GM12878 (cell line): Measurements from ENCODE around the gene PRRT1B. TPM values are rescaled to one million over a fixed set of nuclear protein-coding genes. Genes with fewer than 3 reads are reported as not detected.
A peak's percentile ranks its signal among the peaks of the same experiment; 100 is the strongest.

Source experiments
- ATAC-seq: fragments of 200-7000 bp; cut with Tn5 transposase; 3 replicates; pipeline ENCODE4 v1.9.1; 2020; ENCODE audit warnings: mild to moderate bottlenecking, moderate library complexity
- Bru-seq: library from RNA; stranded (reverse); fragments of 400-500 nt; gene quantifications from one replicate; lab custom pipeline; 2021; lab: Mats Ljungman, UMichigan
- BruChase-seq, 2 experiments: library from RNA; stranded (reverse); fragments of 400-500 nt; gene quantifications; one replicate each; lab custom pipeline; 2021; lab: Mats Ljungman, UMichigan
- BruUV-seq: library from RNA; stranded (reverse); fragments of 400-500 nt; replicated peaks from 2 replicates; lab custom pipeline; 2021; lab: Mats Ljungman, UMichigan
- CTCF ChIA-PET: fragments of 300-600 bp; sonication (Branson Sonifier 250); formaldehyde crosslinking; extraction: SDS; loops from one replicate; lab custom pipeline; 2021; ENCODE audit warnings: inconsistent platforms; lab: Yijun Ruan, JAX
- POLR2A ChIA-PET: fragments of 350-600 bp; formaldehyde crosslinking; extraction: SDS; loops from one replicate; lab custom pipeline; 2021; ENCODE audit warnings: inconsistent platforms; lab: Charles Lee
- RAD21 ChIA-PET: fragments of 300-600 bp; sonication (Branson Sonifier 250); formaldehyde crosslinking; loops from one replicate; lab custom pipeline; 2023; ENCODE audit warnings: antibody characterized with exemption; ENCODE audit not compliant: unreplicated experiment; lab: Charles Lee
- SMC1A ChIA-PET: fragments of 300-600 bp; sonication (Branson Sonifier 250); formaldehyde crosslinking; loops from one replicate; lab custom pipeline; 2023; ENCODE audit not compliant: unreplicated experiment, uncharacterized antibody; lab: Charles Lee
- DNase-seq: peaks from one replicate; pipeline ENCODE4 v3.0.0-alpha.2; 2011; ENCODE audit warnings: low read depth, low spot score
- FAIRE-seq: peaks from 3 replicates; lab custom pipeline; 2011; peaks lifted over from hg19 to GRCh38; lab: Jason Lieb, UNC
- H2AFZ ChIP-seq: 2 replicates; pipeline ENCODE4 v1.6.0; 2011; ENCODE audit warnings: low read depth, low read length, control low read depth; ENCODE audit not compliant: control insufficient read depth
- H3K27ac ChIP-seq: 2 replicates; pipeline ENCODE4 v1.5.1; 2011; ENCODE audit warnings: control low read depth; ENCODE audit not compliant: control insufficient read depth, insufficient read depth
- H3K27me3 ChIP-seq, 2 experiments: replicated peaks in 1 of 2; 2 replicates each; pipeline versions ENCODE4 v1.6.0 to v1.6.1; 2011; ENCODE audit warnings: low read length in 1 of 2; ENCODE audit not compliant: control insufficient read depth in 2 of 2, insufficient read depth in 2 of 2
- H3K36me3 ChIP-seq, 2 experiments: 2 replicates each; pipeline ENCODE4 v1.5.1; 2011; ENCODE audit warnings: low read length in 1 of 2; ENCODE audit not compliant: control insufficient read depth in 2 of 2, insufficient read depth in 2 of 2
- H3K4me1 ChIP-seq: 2 replicates; pipeline ENCODE4 v1.6.1; 2011; ENCODE audit warnings: mild to moderate bottlenecking, low read length, moderate library complexity, mixed read lengths; ENCODE audit not compliant: control insufficient read depth, insufficient read depth
- H3K4me2 ChIP-seq: 2 replicates; pipeline ENCODE4 v1.6.0; 2011; ENCODE audit warnings: control low read depth; ENCODE audit not compliant: control insufficient read depth, insufficient read depth
- H3K4me3 ChIP-seq: fragments of 200-600 bp; sonication (generic); 2 replicates; pipeline ENCODE4 v1.5.1; 2016
- H3K79me2 ChIP-seq: 2 replicates; pipeline ENCODE4 v1.6.0; 2011; ENCODE audit warnings: low read length; ENCODE audit not compliant: control insufficient read depth, insufficient read depth
- H3K9ac ChIP-seq: 2 replicates; pipeline ENCODE4 v1.8.0; 2011; ENCODE audit warnings: low read length, control low read depth, mixed read lengths; ENCODE audit not compliant: control insufficient read depth, insufficient read depth
- H3K9me3 ChIP-seq: replicated peaks from 3 replicates; pipeline ENCODE4 v1.5.1; 2011; ENCODE audit warnings: mild to moderate bottlenecking, low read length; ENCODE audit not compliant: control insufficient read depth, insufficient read depth
- H4K20me1 ChIP-seq: 2 replicates; pipeline ENCODE4 v1.6.0; 2011; ENCODE audit not compliant: control insufficient read depth, insufficient read depth
- ATF2 ChIP-seq: IDR thresholded peaks from 2 replicates; pipeline ENCODE4 v1.6.1; 2012; ENCODE audit warnings: low read length, inconsistent platforms
- CBX5 ChIP-seq: sonication (generic); IDR thresholded peaks from 2 replicates; pipeline ENCODE4 v1.6.1; 2016; ENCODE audit warnings: low read depth, moderate library complexity, mild to moderate bottlenecking, inconsistent platforms
- CEBPB ChIP-seq, 2 experiments: fragments of 150-350 bp in 1 of 2; IDR thresholded peaks; 2 replicates each; pipeline ENCODE4 v1.6.1; 2012 to 2014; ENCODE audit warnings: low read depth in 2 of 2, low read length in 2 of 2, borderline replicate concordance in 1 of 2, inconsistent platforms in 1 of 2
- CHD1 ChIP-seq: IDR thresholded peaks from 2 replicates; pipeline ENCODE4 v1.6.1; 2012; ENCODE audit warnings: low read depth, low read length, improper control_type of control experiment
- ETV6 ChIP-seq, 2 experiments: fragments of 450-650 bp in 1 of 2; IDR thresholded peaks in 1 of 2; conservative IDR thresholded peaks in 1 of 2; 2 replicates each; pipeline ENCODE4 v1.6.1; 2014; ENCODE audit warnings: antibody characterized with exemption in 1 of 2, borderline replicate concordance in 1 of 2, low read depth in 1 of 2, mild to moderate bottlenecking in 1 of 2, moderate library complexity in 1 of 2
- FOXM1 ChIP-seq: IDR thresholded peaks from 2 replicates; pipeline ENCODE4 v1.6.1; 2012; ENCODE audit warnings: low read depth, mild to moderate bottlenecking, inconsistent platforms, low read length, moderate library complexity
- HDGF ChIP-seq: fragments of 450-650 bp; IDR thresholded peaks from 2 replicates; pipeline ENCODE4 v1.6.1; 2016; ENCODE audit warnings: antibody characterized with exemption
- KAT2A ChIP-seq: conservative IDR thresholded peaks from 2 replicates; pipeline ENCODE4 v1.6.1; 2011; ENCODE audit warnings: low read depth, low read length; ENCODE audit not compliant: control insufficient read depth
- NFXL1 ChIP-seq: fragments of 450-650 bp; IDR thresholded peaks from 2 replicates; pipeline ENCODE4 v1.6.1; 2017; ENCODE audit warnings: antibody characterized with exemption, mild to moderate bottlenecking, borderline replicate concordance
- RB1 ChIP-seq: fragments of 450-650 bp; formaldehyde crosslinking; IDR thresholded peaks from 2 replicates; pipeline ENCODE4 v1.6.1; 2017; ENCODE audit warnings: mild to moderate bottlenecking, borderline replicate concordance
- USF1 ChIP-seq: IDR thresholded peaks from 2 replicates; pipeline ENCODE4 v1.6.1; 2011; ENCODE audit warnings: borderline replicate concordance, low read depth, mild to moderate bottlenecking, moderate library complexity, mixed read lengths, low read length; ENCODE audit not compliant: insufficient read depth; ENCODE audit errors: extremely low read length
- ZZZ3 ChIP-seq: IDR thresholded peaks from 2 replicates; pipeline ENCODE4 v1.6.1; 2011; ENCODE audit warnings: low read depth; ENCODE audit not compliant: control insufficient read depth, insufficient read length
- WGBS: methylation state at CpG from one replicate; pipeline ENCODE4 v1.1.6; 2016; ENCODE audit warnings: low lambda C conversion rate; ENCODE audit not compliant: insufficient replicate concordance, insufficient coverage; ENCODE audit errors: missing lambda C conversion rate; 5-methylcytosine and 5-hydroxymethylcytosine counted together
- in situ Hi-C: fragments of 300-500 bp; cut with MboI; formaldehyde crosslinking; loops from 9 replicates; pipeline ENCODE4 v1.14.3; 2018; ENCODE audit warnings: mixed read lengths
- intact Hi-C: fragments of 100-400 bp; cut with micrococcal nuclease; formaldehyde crosslinking; loops from one replicate; pipeline ENCODE4 v1.14.2; 2022; ENCODE audit not compliant: unreplicated experiment
- long read RNA-seq, 2 experiments: library from polyadenylated mRNA; unstranded; transcript quantifications; one replicate each; pipeline ENCODE4 v2.0.0, GENCODE V29; 2019 to 2020
- polyA minus RNA-seq, 3 experiments: library from RNA; depleted of rRNA, polyadenylated mRNA; stranded (reverse); fragments of >200 nt; gene quantifications; 2 replicates each; pipeline ENCODE4 v1.2.3, GENCODE V29; 2011
- polyA plus RNA-seq, 11 experiments: library from polyadenylated mRNA; depleted of rRNA in 4 of 11; unstranded in 6 of 11; stranded (reverse) in 5 of 11; fragments of >200 nt; fragmentation: Nextera tagmentation in 4 of 11; fragmentation: Illumina TruSeq in 1 of 11; extraction: Ambion mirVana in 4 of 11; extraction: Trizol in 1 of 11; gene quantifications; 1 replicate in 1 of 11; 2 replicates in 10 of 11; pipeline versions ENCODE4 v1.2.1 to v1.2.3, GENCODE V29; 2011 to 2016; ENCODE audit warnings: inconsistent platforms in 2 of 11, missing spikeins in 2 of 11, low read depth in 1 of 11
- total RNA-seq, 4 experiments: library from RNA; depleted of rRNA in 3 of 4; stranded (reverse); fragments of >200 nt in 3 of 4; fragmentation: Illumina TruSeq in 1 of 4; extraction: Trizol in 1 of 4; gene quantifications; 2 replicates each; pipeline versions ENCODE4 v1.2.1 to v1.2.3, GENCODE V29; 2013 to 2021

PRRT1B gene
- total RNA-seq (2013; cell fraction: nucleolus; rRNA removed): not detected in 2 replicates
- not detected in 2 replicates for total RNA-seq (2014; rRNA removed)
- total RNA-seq (2014; rRNA removed; fragmentation: Illumina TruSeq; extraction: Trizol): not detected in 2 replicates
- not detected in 2 replicates for total RNA-seq (2021)
- polyA plus RNA-seq (2011; ENCODE audit: low read depth): not detected
- not detected in 2 replicates for polyA plus RNA-seq (2011; rRNA removed)
- not detected in 2 replicates for polyA plus RNA-seq (2011; cell fraction: cytosol; rRNA removed)
- not detected in 2 replicates for polyA plus RNA-seq (2011; cell fraction: nucleus; rRNA removed)
- polyA plus RNA-seq (2012): not detected in 2 replicates
- not detected in 2 replicates for polyA plus RNA-seq (2014; fragmentation: Illumina TruSeq; extraction: Trizol)
- not detected for polyA plus RNA-seq (2014; fragmentation: Nextera tagmentation; extraction: Ambion mirVana)
- polyA plus RNA-seq (2014; rRNA removed): not detected in 2 replicates
- not detected for polyA plus RNA-seq (2016; fragmentation: Nextera tagmentation; extraction: Ambion mirVana)
- not detected in 2 replicates for polyA minus RNA-seq (2011; rRNA and poly(A)+ RNA removed)
- polyA minus RNA-seq (2011; cell fraction: cytosol; rRNA and poly(A)+ RNA removed): not detected in 2 replicates
- not detected in 2 replicates for polyA minus RNA-seq (2011; cell fraction: nucleus; rRNA and poly(A)+ RNA removed)
- not detected for Bru-seq, nascent RNA
- BruChase-seq, experiment 1, labeled RNA remaining after a 6-hour chase: percentile 11 among the genes with signal in this experiment
- BruChase-seq, experiment 2, labeled RNA remaining after a 2-hour chase: percentile 6 among the genes with signal in this experiment
- long read RNA-seq, experiment 1: 0 reads
- long read RNA-seq, experiment 2: 0 reads

GRCh38 chr9:131545003-131545785 is at the start of gene PRRT1B:
PRRT1B (plus strand) TSS chr9:131545523; CDS start chr9:131545616, 93 bp downstream.
- ChIA-PET RAD21 (no interaction called here), SMC1A (interaction anchor here (1.4 kb wide), 1 partner anchor 9 kb away, joined by 3 read pairs; no protein-coding TSS in a partner anchor), CTCF (interaction anchor here (1.5 kb wide), 1 partner anchor 146 kb away, joined by 3 read pairs; no protein-coding TSS in a partner anchor), POLR2A (no interaction called here)
- DNase-seq (no peak), ATAC-seq (no peak), FAIRE-seq (no peak)
- TF ChIP-seq CEBPB (IDR thresholded peaks at IDR 0.05; ENCODE audit: borderline replicate concordance in 1 of 2, low read depth in 2 of 2, low read length in 2 of 2): no peak
- TF ChIP-seq RB1: no peak
- no peak for TF ChIP-seq CHD1
- no peak for TF ChIP-seq USF1
- TF ChIP-seq CBX5: no peak
- TF ChIP-seq ETV6 (conservative IDR thresholded peaks at IDR 0.05 in 1 of 2, IDR thresholded peaks at IDR 0.05 in 1 of 2; ENCODE audit: borderline replicate concordance in 1 of 2, low read depth in 1 of 2): no peak
- TF ChIP-seq NFXL1: no peak
- no peak for TF ChIP-seq HDGF
- no peak for TF ChIP-seq KAT2A
- TF ChIP-seq ATF2: no peak
- no peak for TF ChIP-seq FOXM1
- no peak for TF ChIP-seq ZZZ3
- no peak within 1 kb of the TSS for H2AFZ ChIP-seq
- no peak within 1 kb of the TSS for H3K9ac ChIP-seq
- no peak within 1 kb of the TSS for H3K4me3 ChIP-seq
- H3K27me3 ChIP-seq: peaks cover 0 to 2% of the 10 kb centered on the region in 2 experiments; a peak in 2 of 4 replicates
- H3K4me2 ChIP-seq: no peak within 1 kb of the TSS
- 76% methylated on average over 40 of the region's 50 CpGs for WGBS
- H4K20me1 ChIP-seq: no peaks in the 10 kb centered on the region
- H3K4me1 ChIP-seq: no peaks in the 10 kb centered on the region
- peaks cover 15% of the 10 kb centered on the region for H3K9me3 ChIP-seq
- H3K79me2 ChIP-seq: no peaks in the 10 kb centered on the region
- H3K36me3 ChIP-seq: no peaks in the 10 kb centered on the region
- in situ Hi-C loops (no loop called here), intact Hi-C loops (no loop called here)
- BruUV-seq: no TSS peak
- H3K27ac ChIP-seq: no peak within 1 kb of the TSS
